ENCODE results near the gene NEK6. TPM values are rescaled to one million over a fixed set of nuclear protein-coding genes. Genes with fewer than 3 reads are reported as not detected.

NEK6 gene
- total and polyA plus RNA-seq, 10 of the 15 experiments (the other 5 are each of a cell fraction or from before 2014, with no cell fraction given): 31.3 to 161 (median 89.2) TPM

GRCh38 chr9:124308606-124309491 is 51.1 kb downstream of the NEK6 start:
- ChIA-PET CTCF (interaction anchor here (1.0 kb wide), 2 partner anchors 177 to 182 kb away, joined by 3 read pairs; no protein-coding TSS in a partner anchor), RAD21 (ENCODE audit: unreplicated experiment) (interaction anchor here (0.7 kb wide), 1 partner anchor 220 kb away, joined by 4 read pairs; no protein-coding TSS in a partner anchor), POLR2A (interaction anchor here (0.8 kb wide), 1 partner anchor 54 kb away, joined by 3 read pairs; no protein-coding TSS in a partner anchor), SMC1A (ENCODE audit: uncharacterized antibody, unreplicated experiment) (no interaction called here)
- H3K27me3 ChIP-seq (replicated peaks in 1 of 2; ENCODE audit: control insufficient read depth in 2 of 2, insufficient read depth in 2 of 2, low read length in 1 of 2): no peaks in the 10 kb centered on the region
- TF ChIP-seq RELA (IDR thresholded peaks at IDR 0.05; ENCODE audit: borderline replicate concordance, partially characterized antibody): no peak
- TF ChIP-seq NFYA (IDR thresholded peaks at IDR 0.05; ENCODE audit: borderline replicate concordance, low read depth, low read length): no peak
- no peak for TF ChIP-seq HDAC2 (IDR thresholded peaks at IDR 0.05)
- TF ChIP-seq FOXM1 (IDR thresholded peaks at IDR 0.05; ENCODE audit: low read depth, low read length): no peak
- TF ChIP-seq JUND (IDR thresholded peaks at IDR 0.05; ENCODE audit: low read depth, low read length): no peak
- no peak for TF ChIP-seq HSF1 (IDR thresholded peaks at IDR 0.05; ENCODE audit: low read depth, low read length)
- no peak for TF ChIP-seq CBX3 (IDR thresholded peaks at IDR 0.05; ENCODE audit: borderline replicate concordance, low read depth)
- FAIRE-seq (no peak), ATAC-seq (no peak), DNase-seq (ENCODE audit: low read depth, low spot score) (no peak)
- peaks cover 11% of the 10 kb centered on the region; the same call in 1 of the 2 replicates for H4K20me1 ChIP-seq (ENCODE audit: control insufficient read depth, insufficient read depth)
- no peak overlapping the region for H2AFZ ChIP-seq (ENCODE audit: control insufficient read depth, low read depth, low read length)
- 86% methylated on average over 21 of the region's 21 CpGs for WGBS (ENCODE audit: insufficient coverage, insufficient replicate concordance, low lambda C conversion rate, missing lambda C conversion rate)
- H3K4me3 ChIP-seq: no peak overlapping the region
- peaks cover 44 to 61% of the 10 kb centered on the region in 2 experiments for H3K36me3 ChIP-seq (ENCODE audit: control insufficient read depth in 2 of 2, insufficient read depth in 2 of 2, low read length in 1 of 2)
- no peaks in the 10 kb centered on the region for H3K4me1 ChIP-seq (ENCODE audit: control insufficient read depth, insufficient read depth, low read length)
- BruUV-seq (replicated peaks): no TSS peak
- H3K79me2 ChIP-seq (ENCODE audit: control insufficient read depth, insufficient read depth, low read length): peaks cover 8% of the 10 kb centered on the region
- H3K4me2 ChIP-seq (ENCODE audit: control insufficient read depth, insufficient read depth): no peak overlapping the region
- intact Hi-C loops (cut with micrococcal nuclease; ENCODE audit: unreplicated experiment) (no loop called here), in situ Hi-C loops (cut with MboI) (no loop called here)
- H3K27ac ChIP-seq (ENCODE audit: control insufficient read depth, insufficient read depth): no peak overlapping the region
- H3K9ac ChIP-seq (ENCODE audit: control insufficient read depth, insufficient read depth, low read length): no peak overlapping the region
- H3K9me3 ChIP-seq (replicated peaks; ENCODE audit: control insufficient read depth, insufficient read depth, low read length): no peaks in the 10 kb centered on the region

Measured in GM12878 (cell line).